Large intestine (tissue), 12 donors: ENCODE results near the gene C10orf95. TPM values are rescaled to one million over a fixed set of nuclear protein-coding genes. Genes with fewer than 3 reads are reported as not detected.
"Not testable (repeated sequence)": the region's sequence is repeated elsewhere in the genome, so short reads cannot be mapped to it uniquely, and the experiment has no call there.

Experiments used
- DNase-seq, 2 donors: peaks; one replicate each; pipeline versions ENCODE4 v3.0.0 to v3.0.0-alpha.2; 2013
- H3K27ac ChIP-seq: one replicate; pipeline ENCODE4 v1.5.1; 2013; ENCODE audit warnings: low read length
- H3K27me3 ChIP-seq: 2 replicates; pipeline ENCODE4 v1.6.1; 2013; ENCODE audit warnings: low read length; ENCODE audit not compliant: control insufficient read depth, insufficient read depth
- H3K36me3 ChIP-seq: 2 replicates; pipeline ENCODE4 v1.6.1; 2013; ENCODE audit warnings: low read length; ENCODE audit not compliant: control insufficient read depth, insufficient read depth
- H3K4me1 ChIP-seq: one replicate; pipeline ENCODE4 v1.6.1; 2013; ENCODE audit warnings: low read length; ENCODE audit not compliant: control insufficient read depth, insufficient read depth
- H3K4me3 ChIP-seq: one replicate; pipeline ENCODE4 v1.5.1; 2013; ENCODE audit warnings: low read length
- H3K9me3 ChIP-seq: one replicate; pipeline ENCODE4 v1.6.1; 2013; ENCODE audit warnings: mild to moderate bottlenecking, low read depth, low read length, moderate library complexity; ENCODE audit not compliant: control insufficient read depth
- WGBS: methylation state at CpG from one replicate; pipeline ENCODE4 v1.1.5; 2013; ENCODE audit warnings: low lambda C conversion rate; ENCODE audit not compliant: insufficient coverage; 5-methylcytosine and 5-hydroxymethylcytosine counted together
- long read RNA-seq, 11 donors: transcript quantifications; one replicate each; lab custom pipeline, GENCODE V29; 2026
- polyA plus RNA-seq: library from polyadenylated mRNA; unstranded; fragments of 120-200 nt; gene quantifications from one replicate; pipeline ENCODE4 v1.2.1, GENCODE V29; 2013

C10orf95 gene
- polyA plus RNA-seq: 4.2 TPM
- long read RNA-seq, donor 1, partial matches to known transcripts: 0 of 4 reads
- long read RNA-seq, donor 1, other reads (novel, unspliced or antisense): 0 of 4 reads
- long read RNA-seq, donor 2, partial matches to known transcripts: 0 of 4 reads
- long read RNA-seq, donor 2, other reads (novel, unspliced or antisense): 0 of 4 reads
- long read RNA-seq, donor 3: 0 reads
- long read RNA-seq, donor 4, partial matches to known transcripts: 0 of 1 reads
- long read RNA-seq, donor 4, other reads (novel, unspliced or antisense): 0 of 1 reads
- long read RNA-seq, donor 5, partial matches to known transcripts: 0 of 3 reads
- long read RNA-seq, donor 5, other reads (novel, unspliced or antisense): 0 of 3 reads
- long read RNA-seq, donor 6: 0 reads
- long read RNA-seq, donor 7: 0 reads
- long read RNA-seq, donor 8, partial matches to known transcripts: 0 of 3 reads
- long read RNA-seq, donor 8, other reads (novel, unspliced or antisense): 0 of 3 reads
- long read RNA-seq, donor 9, partial matches to known transcripts: 0 of 1 reads
- long read RNA-seq, donor 9, other reads (novel, unspliced or antisense): 0 of 1 reads
- long read RNA-seq, donor 10, partial matches to known transcripts: 0 of 1 reads
- long read RNA-seq, donor 10, other reads (novel, unspliced or antisense): 0 of 1 reads
- long read RNA-seq, donor 11, partial matches to known transcripts: 0 of 11 reads
- long read RNA-seq, donor 11, other reads (novel, unspliced or antisense): 9 of 11 reads

GRCh38 chr10:102451105-102451969, at the start of gene C10orf95:
TSS of gene C10orf95 (minus strand) at chr10:102451543. CDS start at chr10:102451093, 450 bp downstream.
- peak in 1 of 2 donors; percentile 64 for DNase-seq
- Histone ChIP-seq H3K9me3 (no peaks in the 10 kb centered on the region), H3K4me3 (peak within 1 kb of the TSS; percentile 79), H3K4me1 (peaks cover 43% of the 10 kb centered on the region), H3K36me3 (peaks cover 10% of the 10 kb centered on the region), H3K27ac (peak within 1 kb of the TSS; percentile 91), H3K27me3 (no peaks in the 10 kb centered on the region)
- no CpG with 5 or more reads among the region's 28 CpGs for WGBS

GRCh38 chr10:102500686-102501085, 49.3 kb upstream of the C10orf95 start:
- H3K27ac ChIP-seq, H3K9me3 ChIP-seq, H3K36me3 ChIP-seq, H3K4me3 ChIP-seq, DNase-seq, H3K27me3 ChIP-seq: not testable (repeated sequence)
- peaks cover 19% of the 10 kb centered on the region for H3K4me1 ChIP-seq
- WGBS: no CpG with 5 or more reads among the region's 13 CpGs

DNA sequence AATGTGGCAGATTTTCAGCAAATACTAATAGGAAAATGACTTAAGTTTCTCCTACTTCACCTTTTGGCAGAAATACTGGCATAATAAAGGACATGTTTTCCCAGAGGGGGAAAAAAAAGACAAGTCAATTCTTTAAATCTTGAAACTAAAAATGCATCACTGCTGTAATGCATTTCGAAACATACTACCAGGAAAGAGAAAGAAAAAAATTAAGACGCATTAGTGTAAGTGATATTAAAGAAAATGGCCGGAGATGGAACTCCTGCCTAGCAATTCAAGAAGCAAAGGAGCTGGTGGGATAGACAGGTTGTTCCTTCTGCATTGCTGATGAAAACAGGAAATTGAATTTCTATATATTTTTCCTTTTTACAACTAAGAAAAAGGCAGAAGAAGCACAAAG, 48.0 kb upstream of the C10orf95 start:
- Histone ChIP-seq H3K4me1 (peaks cover 11% of the 10 kb centered on the region), H3K4me3 (no peak overlapping the region), H3K36me3 (no peaks in the 10 kb centered on the region), H3K27me3 (no peaks in the 10 kb centered on the region), H3K9me3 (no peaks in the 10 kb centered on the region), H3K27ac (no peak overlapping the region)
- DNase-seq: no peak
- 94% methylated on average over 3 of the region's 3 CpGs for WGBS

- Histone ChIP-seq H3K27ac (no peak overlapping the region), H3K4me1 (peaks cover 4% of the 10 kb centered on the region), H3K36me3 (no peaks in the 10 kb centered on the region), H3K9me3 (no peaks in the 10 kb centered on the region), H3K4me3 (no peak overlapping the region), H3K27me3 (no peaks in the 10 kb centered on the region)
- no peak for DNase-seq
- WGBS: no CpG with 5 or more reads among the region's 1 CpG
Observed at GRCh38 chr10:102497545-102497944, 46.2 kb upstream of the C10orf95 start.

- H3K27me3 ChIP-seq: no peaks in the 10 kb centered on the region
- H3K27ac ChIP-seq: no peak overlapping the region
- no peak overlapping the region for H3K4me3 ChIP-seq
- no CpG with 5 or more reads among the region's 2 CpGs for WGBS
- no peaks in the 10 kb centered on the region for H3K4me1 ChIP-seq
- no peaks in the 10 kb centered on the region for H3K9me3 ChIP-seq
- H3K36me3 ChIP-seq: peaks cover 11% of the 10 kb centered on the region
- DNase-seq: no peak
Observed at GRCh38 chr10:102493771-102494170, 42.4 kb upstream of the C10orf95 start.

GRCh38 chr10:102492983-102493382, 41.6 kb upstream of the C10orf95 start:
- Histone ChIP-seq H3K4me1 (no peaks in the 10 kb centered on the region), H3K36me3 (peaks cover 18% of the 10 kb centered on the region), H3K27ac (no peak overlapping the region), H3K27me3 (no peaks in the 10 kb centered on the region), H3K9me3 (no peaks in the 10 kb centered on the region), H3K4me3 (no peak overlapping the region)
- DNase-seq: peak in 1 of 2 donors; percentile 9
- 40% methylated on average over 1 of the region's 2 CpGs for WGBS

GRCh38 chr10:102492344-102492939, 41.1 kb upstream of the C10orf95 start:
- H3K27me3 ChIP-seq: no peaks in the 10 kb centered on the region
- 80% methylated on average over 1 of the region's 7 CpGs for WGBS
- peaks cover 22% of the 10 kb centered on the region for H3K36me3 ChIP-seq
- no peaks in the 10 kb centered on the region for H3K4me1 ChIP-seq
- H3K4me3 ChIP-seq: no peak overlapping the region
- no peak for DNase-seq
- no peaks in the 10 kb centered on the region for H3K9me3 ChIP-seq
- no peak overlapping the region for H3K27ac ChIP-seq

- Histone ChIP-seq H3K27me3 (no peaks in the 10 kb centered on the region), H3K36me3 (peaks cover 30% of the 10 kb centered on the region), H3K4me3 (no peak overlapping the region), H3K27ac (no peak overlapping the region), H3K9me3 (no peaks in the 10 kb centered on the region), H3K4me1 (no peaks in the 10 kb centered on the region)
- WGBS: no CpG with 5 or more reads among the region's 4 CpGs
- no peak for DNase-seq
Observed at GRCh38 chr10:102491136-102491535, 39.8 kb upstream of the C10orf95 start.

GRCh38 chr10:102485093-102485784, 33.9 kb upstream of the C10orf95 start:
- Histone ChIP-seq H3K4me3 (no peak overlapping the region), H3K4me1 (no peaks in the 10 kb centered on the region), H3K36me3 (peaks cover 85% of the 10 kb centered on the region), H3K27me3 (no peaks in the 10 kb centered on the region), H3K9me3 (no peaks in the 10 kb centered on the region), H3K27ac (no peak overlapping the region)
- no CpG with 5 or more reads among the region's 18 CpGs for WGBS
- DNase-seq: no peak
